ACHN (cell line): Measurements from ENCODE around the gene ANKFY1.
A peak's percentile ranks its signal among the peaks of the same experiment; 100 is the strongest.

ENCODE experiments used
- DNase-seq: peaks from one replicate; pipeline ENCODE4 v3.0.0-alpha.2; 2015
- in situ Hi-C: cut with HindIII; loops from 2 replicates; pipeline ENCODE4 v1.10.0; 2017; ENCODE audit warnings: low sequenced_read_pairs, low pct_ligation_motif_present, low pct_unique_long_range_greater_than_20kb

Gene ANKFY1

DNA sequence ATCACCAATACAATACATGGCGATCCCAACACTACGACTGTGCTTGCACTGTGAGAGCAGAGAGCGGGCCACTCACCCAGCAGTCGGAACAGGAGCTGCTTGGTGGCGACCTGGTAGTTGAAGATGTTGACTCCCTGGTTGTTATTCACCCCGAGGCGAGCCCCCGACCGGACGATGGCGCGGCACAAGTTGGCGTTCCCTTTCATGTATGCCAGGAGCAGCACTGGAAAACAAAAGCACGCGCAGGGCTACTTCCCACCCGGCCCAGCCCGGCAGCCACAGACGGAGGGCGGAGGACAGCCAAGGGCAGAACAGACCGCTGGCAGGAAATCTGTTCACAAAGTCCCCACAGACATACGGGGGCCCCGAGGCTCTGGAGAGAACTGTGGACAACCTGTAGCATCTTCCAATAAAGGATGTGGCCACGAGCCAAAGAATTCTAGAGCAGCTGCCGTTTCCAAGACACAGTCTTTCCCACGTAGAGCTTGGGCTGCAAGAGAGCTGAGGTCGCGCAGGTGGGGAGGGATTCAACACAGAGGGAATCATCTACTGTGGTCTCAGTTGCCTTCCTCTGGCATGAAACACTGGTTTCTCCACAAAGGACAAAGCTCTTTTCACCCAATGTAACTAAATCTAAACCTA, 93.0 kb downstream of the ANKFY1 start:
- DNase-seq, result no peak
- in situ Hi-C loops, result no loop called here

DNA sequence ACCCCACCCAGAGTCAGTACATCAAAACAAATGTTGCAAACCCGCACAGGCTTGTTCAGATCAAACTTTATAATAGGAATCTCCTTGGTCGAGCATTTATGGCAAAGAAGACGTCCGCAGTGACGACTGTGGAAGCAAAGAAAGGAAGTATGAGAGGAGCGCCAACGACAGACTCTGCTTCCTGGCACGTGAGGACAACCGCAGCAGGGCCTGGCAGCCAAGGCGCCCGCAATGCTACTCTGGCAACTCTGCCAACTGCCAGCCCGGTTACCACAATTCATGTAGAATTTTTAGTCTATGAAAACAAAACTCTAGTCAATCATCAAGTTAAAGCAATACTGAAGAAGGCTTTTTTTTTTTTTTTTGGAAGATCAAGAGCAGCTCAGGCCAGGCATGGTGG, 96.0 kb downstream of the ANKFY1 start:
- DNase-seq, result no peak
- in situ Hi-C loops, result no loop called here

DNA sequence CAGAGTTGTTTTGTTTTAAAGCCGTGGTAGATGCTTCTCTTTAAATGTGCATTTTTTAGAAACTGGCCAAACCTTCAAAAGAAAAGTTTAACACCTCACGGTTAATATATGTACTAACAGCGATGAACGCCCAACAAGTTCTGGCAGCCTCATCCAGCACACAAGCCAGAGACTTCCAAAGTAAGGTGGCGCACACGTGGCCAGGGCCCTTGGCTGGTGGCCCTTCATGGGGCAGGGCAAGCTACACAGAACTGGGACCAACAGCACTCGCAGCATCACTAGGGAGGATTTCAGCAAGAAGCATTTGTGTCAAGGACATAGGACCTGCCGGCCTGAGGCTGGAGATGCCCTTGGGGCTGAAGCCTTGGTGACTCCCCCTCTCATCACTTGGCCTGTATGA, 97.4 kb downstream of the ANKFY1 start:
- DNase-seq, result no peak
- in situ Hi-C loops, result no loop called here

DNA sequence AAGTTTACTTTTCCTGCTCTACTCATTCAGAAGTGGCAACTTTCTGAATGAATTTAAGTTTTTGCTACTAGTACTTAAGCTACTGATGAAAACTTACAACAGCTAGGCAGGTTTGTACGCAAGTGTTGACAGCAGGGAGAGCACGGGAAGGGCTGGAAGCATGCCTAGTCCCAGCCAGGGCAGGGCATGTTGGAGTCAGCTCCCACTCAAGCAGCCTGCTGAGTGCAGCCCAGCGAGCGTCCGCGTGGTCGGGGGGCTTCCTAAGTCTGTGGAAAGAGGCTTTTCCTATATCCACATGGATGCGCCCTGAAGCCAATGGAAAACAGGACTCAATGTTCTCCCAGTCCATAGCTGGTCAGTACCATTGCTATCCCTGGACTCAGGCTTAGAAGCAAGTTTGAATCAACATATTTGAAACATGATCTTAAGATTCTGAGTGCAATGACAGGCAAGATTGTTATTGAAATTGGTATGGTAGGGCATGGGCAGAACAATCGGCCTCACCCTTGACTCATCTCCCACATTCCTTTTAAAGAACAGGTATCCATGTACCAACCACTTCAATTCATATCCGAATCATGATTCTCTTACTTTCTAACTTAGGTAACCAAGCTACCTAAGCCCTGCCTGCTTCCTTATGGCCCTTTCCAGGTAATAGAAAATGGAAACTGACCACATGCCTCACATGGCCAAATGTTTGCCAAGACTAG, 98.3 kb downstream of the ANKFY1 start:
- in situ Hi-C loops, result no loop called here
- no peak for DNase-seq

DNA sequence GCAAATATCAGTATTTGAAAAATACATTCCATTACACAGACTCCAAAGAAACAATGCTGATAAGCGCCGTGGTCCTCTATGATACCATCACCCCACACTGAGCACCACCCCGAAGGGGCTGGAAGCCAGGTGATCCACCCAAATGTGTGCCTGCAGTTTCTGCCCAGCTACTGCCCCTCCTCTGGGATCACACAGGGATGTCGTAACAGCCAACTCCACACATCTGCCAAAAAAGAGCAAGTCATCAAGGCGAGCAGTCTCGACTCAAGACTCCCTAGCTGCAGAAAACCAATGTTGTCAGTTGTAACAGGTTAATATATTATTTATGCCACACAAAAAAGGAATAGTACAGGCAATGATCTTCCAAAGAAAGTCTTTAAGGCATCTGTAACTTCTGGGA, 99.8 kb downstream of the ANKFY1 start:
- in situ Hi-C loops, result no loop called here
- DNase-seq, result no peak

DNA sequence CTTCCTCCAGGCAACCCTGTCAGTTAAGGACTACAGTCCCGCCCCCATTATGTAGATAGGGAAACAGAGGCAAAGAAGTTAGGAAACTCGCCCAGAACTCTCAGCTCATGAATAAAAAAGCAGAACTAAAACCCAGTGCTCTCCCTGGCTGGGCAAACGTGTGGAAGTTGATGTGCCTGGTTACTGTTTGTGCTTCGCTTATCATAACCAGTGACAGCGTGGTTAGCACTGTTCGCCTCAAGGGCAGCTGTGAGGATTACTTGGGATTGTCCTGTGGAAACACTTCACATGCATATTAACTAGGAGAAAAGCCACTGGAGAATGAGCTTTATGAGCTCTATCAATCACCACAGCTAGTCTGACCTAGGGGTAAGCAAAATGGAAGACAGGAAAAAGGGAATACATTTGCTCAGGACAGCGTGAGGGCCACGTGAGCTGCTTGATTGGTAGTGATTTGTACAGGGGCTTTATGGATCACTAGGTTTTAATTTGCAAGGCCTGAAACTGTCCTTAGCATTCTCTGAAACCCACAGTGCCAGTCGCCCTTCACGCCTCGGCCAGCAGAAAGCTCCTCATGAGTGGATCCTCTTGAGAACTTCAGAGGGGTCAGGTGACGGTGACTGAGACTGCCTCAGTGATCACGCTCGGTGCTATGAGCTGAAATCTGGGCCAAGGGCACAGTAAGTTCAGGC, 100.9 kb downstream of the ANKFY1 start:
- no peak for DNase-seq
- in situ Hi-C loops, result no loop called here

DNA sequence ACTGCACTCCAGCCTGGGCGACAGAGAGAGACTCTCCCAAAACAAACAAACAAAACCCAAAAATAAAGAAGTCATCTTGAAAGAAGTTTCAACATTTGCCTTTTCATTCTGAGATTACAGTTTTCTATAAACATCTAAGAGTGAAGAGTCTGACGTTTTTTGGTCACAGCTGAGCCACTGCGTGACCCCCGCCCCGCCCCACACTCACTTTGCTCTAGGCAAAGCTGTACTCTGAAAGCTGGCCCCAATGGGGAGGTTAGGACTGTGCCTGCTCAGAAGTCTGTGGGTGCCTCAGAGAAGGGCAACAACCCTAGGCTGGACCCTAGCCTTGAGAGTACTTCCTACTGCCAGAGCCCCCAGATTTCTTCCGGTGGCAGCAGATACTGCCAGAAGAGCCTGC, 101.5 kb downstream of the ANKFY1 start:
- in situ Hi-C loops, result no loop called here

DNA sequence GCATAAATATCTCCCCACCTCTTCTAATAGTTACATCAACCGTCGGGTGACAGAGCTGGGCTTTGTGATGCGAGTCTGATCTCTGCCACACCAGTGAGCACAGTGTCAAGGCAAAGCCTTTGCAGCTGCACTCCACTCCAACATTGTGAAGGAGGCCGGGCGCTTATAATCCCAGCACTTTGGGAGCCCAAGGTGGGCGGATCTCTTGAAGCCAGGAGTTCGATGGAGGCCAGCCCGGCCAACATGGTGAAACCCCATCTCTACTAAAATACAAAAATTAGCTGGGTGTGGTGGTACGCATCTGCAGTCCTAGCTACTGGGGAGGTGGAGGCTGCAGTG, 101.8 kb downstream of the ANKFY1 start:
- DNase-seq, result no peak
- in situ Hi-C loops, result no loop called here

More for the DNA sequence above, 101.5 kb downstream of the ANKFY1 start:
- DNase-seq, result no peak

DNA sequence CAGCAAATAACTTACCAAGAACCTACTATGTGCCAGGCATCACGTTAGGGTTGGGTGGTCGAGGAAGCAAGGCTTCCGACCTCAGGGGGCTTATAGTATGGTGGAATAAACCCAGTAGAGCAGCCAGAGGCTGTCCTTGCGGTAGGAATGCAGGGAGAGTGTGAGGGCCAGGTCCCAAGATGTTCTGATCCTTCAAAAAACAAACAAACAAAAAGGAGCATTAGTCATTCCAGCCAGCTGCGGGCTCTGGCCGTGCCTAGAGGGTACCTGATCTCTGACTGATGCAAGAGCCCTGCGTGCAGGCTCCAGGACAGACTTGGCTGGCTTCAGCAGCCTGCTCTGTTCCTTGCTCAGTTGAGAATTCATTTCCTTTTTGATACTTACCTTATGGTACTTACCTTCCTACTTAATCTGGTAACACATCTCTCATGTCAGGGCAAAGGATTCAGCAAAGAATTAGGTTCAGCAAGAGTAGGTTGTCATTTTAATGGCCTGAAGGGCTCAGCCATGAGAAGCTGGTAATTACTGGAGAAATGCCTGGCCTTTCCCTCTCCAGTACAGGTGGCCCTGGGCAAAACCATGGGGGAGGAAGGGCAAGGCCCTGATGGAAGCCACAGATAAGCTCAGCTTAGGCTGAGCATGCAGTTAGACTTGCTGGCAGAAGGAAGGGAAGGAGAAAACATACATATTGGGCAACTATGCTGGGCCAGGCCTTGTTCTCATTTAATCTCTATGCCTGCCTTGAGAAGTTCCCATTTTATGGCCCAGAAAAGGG, 102.4 kb downstream of the ANKFY1 start:
- in situ Hi-C loops, result no loop called here
- peak; percentile 52 for DNase-seq

DNA sequence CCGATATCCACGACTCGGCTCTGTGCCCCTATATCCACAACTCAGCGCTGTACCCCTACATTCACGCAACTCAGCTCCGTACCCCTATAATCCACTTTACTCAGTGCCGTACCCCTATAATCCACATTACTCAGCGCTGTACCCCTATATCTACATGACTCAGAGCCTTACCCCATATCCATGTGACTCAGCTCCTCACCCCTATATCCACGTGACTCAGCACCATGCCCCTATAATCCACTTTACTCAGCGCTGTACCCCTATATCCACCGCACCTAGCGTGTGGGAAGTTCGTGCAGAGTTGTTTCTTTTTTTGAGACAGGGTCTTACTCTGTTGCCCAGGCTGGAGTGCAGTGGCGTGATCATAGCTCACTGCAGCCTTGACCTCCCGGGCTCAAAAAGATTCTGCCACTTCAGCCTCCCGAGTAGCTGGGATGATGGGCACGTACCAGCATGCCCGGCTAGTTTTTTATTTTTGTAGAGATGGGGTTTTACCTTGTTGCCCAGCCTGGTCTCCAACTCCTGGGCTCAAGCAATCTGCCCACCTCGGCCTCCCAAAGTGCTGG, 103.4 kb downstream of the ANKFY1 start:
- in situ Hi-C loops, result no loop called here
- no peak for DNase-seq

DNA sequence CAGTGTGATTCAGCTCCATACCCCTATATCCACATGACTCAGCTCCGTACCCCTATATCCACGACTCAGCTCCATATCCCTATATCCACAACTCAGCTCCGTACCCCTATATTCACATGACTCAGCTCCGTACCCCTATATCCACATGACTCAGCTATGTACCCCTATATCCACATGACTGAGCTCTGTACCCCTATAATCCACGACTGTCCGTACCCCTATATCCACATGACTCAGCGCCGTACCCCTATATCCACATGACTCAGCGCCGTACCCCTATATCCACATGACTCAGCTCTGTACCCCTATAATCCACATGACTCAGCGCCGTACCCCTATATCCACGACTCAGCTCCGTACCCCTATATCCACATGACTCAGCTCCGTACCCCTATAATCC, 104.0 kb downstream of the ANKFY1 start:
- no peak for DNase-seq
- in situ Hi-C loops, result no loop called here

DNA sequence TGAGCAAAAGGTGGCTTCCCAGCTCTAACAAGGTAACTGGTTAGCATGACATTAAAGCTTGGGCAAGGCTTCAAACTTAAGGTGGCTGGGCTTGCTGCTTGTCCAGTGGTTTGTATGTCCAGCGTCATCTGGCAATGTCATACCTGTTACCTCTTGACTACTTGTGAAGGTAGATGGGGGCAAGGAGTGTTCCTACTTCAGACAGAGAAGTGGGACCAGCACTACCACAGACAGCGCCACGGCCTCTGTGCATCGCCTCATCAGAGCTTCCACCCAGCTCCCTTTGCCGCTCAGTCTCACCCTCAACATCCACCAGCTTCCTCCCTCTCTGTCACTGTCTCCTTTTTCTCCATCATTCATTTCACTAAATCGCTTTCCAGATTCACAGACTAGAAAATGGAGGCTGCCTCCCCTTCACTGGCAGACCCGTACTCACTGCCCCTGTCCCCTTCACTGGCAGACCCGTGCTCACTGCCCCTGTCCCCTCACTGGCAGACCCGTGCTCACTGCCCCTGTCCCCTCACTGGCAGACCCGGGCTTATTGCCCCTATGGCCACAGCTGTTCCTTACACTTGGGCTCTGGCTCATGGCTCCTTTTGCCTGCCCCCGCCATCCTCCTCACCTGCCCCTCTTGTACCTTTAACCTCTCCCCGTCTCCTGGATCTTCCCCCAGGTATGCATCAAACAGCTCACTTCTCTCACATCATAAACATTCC, 106.0 kb downstream of the ANKFY1 start:
- no peak for DNase-seq
- in situ Hi-C loops, result no loop called here

DNA sequence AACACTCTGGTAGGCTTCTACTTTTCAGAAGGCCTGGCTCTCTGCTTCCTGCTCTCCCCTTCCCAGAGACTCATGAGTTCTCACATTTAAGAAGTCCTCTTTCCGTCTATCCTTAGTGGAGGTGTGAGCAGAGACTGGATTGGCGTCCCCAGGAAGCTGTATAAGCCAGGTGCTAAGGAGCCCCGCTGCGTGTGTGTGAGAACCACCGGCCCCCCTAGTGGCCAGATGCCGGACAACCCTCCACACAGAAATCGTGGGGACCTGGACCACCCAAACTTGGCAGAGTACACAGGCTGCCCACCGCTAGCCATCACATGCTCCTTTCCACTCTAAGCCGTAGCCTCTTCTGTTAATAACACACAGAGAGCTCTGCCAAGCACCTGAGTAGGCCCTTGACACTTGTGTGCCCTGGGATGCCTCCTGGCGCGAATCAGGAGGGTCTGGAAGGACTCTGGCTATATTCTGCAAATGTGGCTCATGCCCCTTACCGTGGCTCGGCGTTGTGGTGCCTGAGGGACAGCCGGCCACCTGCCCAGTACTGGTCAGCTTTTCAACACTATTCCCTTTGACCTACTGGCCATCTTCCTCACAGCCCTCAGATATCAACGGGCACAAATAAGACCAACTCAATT, 106.9 kb downstream of the ANKFY1 start:
- DNase-seq, result no peak

DNA sequence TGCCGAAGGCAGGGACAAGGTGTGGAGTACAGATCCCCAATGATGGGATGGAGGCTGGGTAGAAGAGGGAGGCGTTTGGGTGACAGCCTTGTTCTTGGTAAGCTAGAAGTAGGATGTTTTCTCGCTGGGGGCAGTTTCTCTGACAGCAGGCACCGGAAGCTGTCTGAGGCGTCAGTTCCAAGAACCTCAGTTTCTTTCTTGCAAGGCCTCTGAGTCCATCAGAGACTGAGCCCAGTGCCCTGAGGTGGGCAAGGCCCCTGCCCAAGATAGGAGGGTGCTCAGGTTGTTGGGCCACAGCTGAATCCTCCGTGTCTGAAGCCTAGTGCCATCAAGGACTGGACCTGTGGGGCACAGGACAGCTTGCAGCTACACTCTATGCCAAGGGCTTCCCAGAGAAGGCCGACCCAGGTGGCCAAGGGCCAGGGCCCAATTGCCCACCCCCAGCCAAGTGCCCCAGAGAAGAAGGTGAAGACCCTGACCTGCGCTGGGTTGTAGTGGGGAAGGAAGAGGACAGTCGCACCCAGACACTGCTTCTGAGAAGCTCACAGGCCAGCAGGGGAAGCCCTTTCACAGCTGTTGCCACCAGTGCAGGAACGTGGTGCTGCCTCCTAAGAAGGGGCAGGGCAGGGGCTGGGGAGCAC, 107.7 kb downstream of the ANKFY1 start:
- DNase-seq, result no peak
- in situ Hi-C loops, result no loop called here

More for the DNA sequence above, 106.9 kb downstream of the ANKFY1 start:
- in situ Hi-C loops, result no loop called here

DNA sequence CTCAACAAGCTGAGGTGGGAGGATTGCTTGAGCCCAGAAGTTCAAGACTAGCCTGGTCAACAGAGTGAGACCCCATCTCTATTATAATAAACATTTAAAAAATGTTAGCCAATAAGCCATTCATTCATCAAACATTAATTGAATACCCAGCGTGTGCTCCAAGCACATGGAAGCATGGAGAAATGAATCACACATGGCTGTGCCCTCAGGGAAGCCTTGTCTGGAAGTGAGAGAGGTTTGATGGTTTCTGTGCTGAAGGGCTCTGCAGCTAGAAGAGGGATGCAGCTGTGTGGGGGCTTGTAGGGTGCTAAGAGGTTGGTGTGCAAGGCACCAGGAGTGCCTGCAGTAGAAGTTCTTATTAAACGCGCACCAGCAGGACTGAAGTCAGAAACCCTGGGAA, 109.6 kb downstream of the ANKFY1 start:
- DNase-seq, result no peak
- in situ Hi-C loops, result no loop called here

DNA sequence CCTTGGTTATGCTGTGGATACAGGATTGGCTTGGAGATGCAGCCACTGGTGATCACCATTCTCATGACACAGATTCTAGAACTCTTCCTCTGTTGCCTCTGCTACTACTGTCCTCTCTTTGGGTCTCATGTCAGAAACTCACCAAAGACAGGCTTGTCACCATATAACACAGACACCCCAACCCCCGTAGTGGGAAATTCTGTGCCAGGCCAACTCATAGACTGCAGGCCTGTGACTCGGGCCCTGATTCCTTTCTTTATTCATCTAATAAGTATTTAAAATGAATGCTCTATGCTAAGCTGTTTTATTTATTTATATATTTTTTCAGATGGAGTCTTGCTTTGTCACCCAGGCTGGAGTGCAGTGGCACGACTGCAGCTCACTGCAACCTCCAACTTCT, 111.3 kb downstream of the ANKFY1 start:
- no peak for DNase-seq
- in situ Hi-C loops, result no loop called here

DNA sequence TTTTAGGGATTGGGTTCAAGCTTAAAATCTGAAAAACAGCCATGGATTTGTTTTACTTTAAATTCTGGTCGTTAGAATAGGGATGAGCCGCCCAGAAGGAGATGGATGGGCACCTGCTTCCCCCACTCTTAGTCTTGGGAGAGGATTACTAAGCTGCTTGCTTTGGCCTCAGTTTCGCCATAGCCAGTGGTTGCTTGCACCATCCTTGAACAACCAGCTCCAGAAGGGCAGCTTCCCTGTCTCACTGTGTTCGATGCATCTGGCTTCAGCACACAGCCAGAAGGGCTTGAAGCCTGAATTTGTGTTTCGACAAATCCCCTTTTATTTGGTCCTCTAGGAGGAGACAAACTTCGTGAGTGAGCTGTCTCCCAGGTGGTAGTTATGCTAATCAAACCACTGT, 113.7 kb downstream of the ANKFY1 start:
- in situ Hi-C loops, result no loop called here
- DNase-seq, result no peak
